H1 (cell line): Measurements from ENCODE around the gene STEAP3. TPM values are rescaled to one million over a fixed set of nuclear protein-coding genes. Genes with fewer than 3 reads are reported as not detected.

Experiments
- ATF2 ChIP-seq: IDR thresholded peaks from 2 replicates; pipeline ENCODE4 v1.6.1; 2012; ENCODE audit warnings: low read length, inconsistent platforms
- CHD1 ChIP-seq: IDR thresholded peaks from 2 replicates; pipeline ENCODE4 v1.6.1; 2012; ENCODE audit warnings: low read depth, low read length, improper control_type of control experiment
- CTBP2 ChIP-seq: IDR thresholded peaks from 2 replicates; pipeline ENCODE4 v1.7.0; 2011; ENCODE audit warnings: borderline replicate concordance, mild to moderate bottlenecking, moderate library complexity, mixed read lengths, low read length; ENCODE audit not compliant: insufficient read depth, insufficient read length
- CTCF ChIP-seq, 3 experiments: IDR thresholded peaks; 1 replicate in 2 of 3; 2 replicates in 1 of 3; pipeline versions ENCODE4 v1.5.1 to v1.6.1; 2011; ENCODE audit warnings: low read length in 3 of 3, mild to moderate bottlenecking in 3 of 3, inconsistent platforms in 2 of 3, low read depth in 1 of 3, moderate library complexity in 1 of 3; ENCODE audit not compliant: insufficient read depth in 1 of 3; ENCODE audit errors: control extremely low read depth in 1 of 3
- EP300 ChIP-seq, 2 experiments: IDR thresholded peaks; 1 replicate in 1 of 2; 2 replicates in 1 of 2; pipeline ENCODE4 v1.6.1; 2011 to 2012; ENCODE audit warnings: low read depth in 2 of 2, low read length in 2 of 2, mild to moderate bottlenecking in 2 of 2, borderline replicate concordance in 1 of 2, inconsistent platforms in 1 of 2, moderate library complexity in 1 of 2
- GTF2F1 ChIP-seq: IDR thresholded peaks from 2 replicates; pipeline ENCODE4 v1.6.1; 2012; ENCODE audit warnings: low read depth, low read length, improper control_type of control experiment, borderline replicate concordance
- HDAC2 ChIP-seq, 2 experiments: fragments of 300-600 bp in 1 of 2; sonication (generic) in 1 of 2; IDR thresholded peaks; 2 replicates each; pipeline ENCODE4 v1.6.1; 2011 to 2012; ENCODE audit warnings: low read depth in 2 of 2, low read length in 2 of 2, mild to moderate bottlenecking in 2 of 2, moderate library complexity in 2 of 2, borderline replicate concordance in 1 of 2, inconsistent platforms in 1 of 2
- JUN ChIP-seq: IDR thresholded peaks from 2 replicates; pipeline ENCODE4 v1.6.1; 2011; ENCODE audit warnings: low read depth, mild to moderate bottlenecking, improper control_type of control experiment, low read length
- KDM1A ChIP-seq: fragments of 200-600, 300-600 bp; sonication (generic); IDR thresholded peaks from 2 replicates; pipeline ENCODE4 v1.7.1; 2016; ENCODE audit warnings: mild to moderate bottlenecking, low read length, borderline replicate concordance
- KDM4A ChIP-seq: IDR thresholded peaks from one replicate; pipeline ENCODE4 v1.7.1; 2012; ENCODE audit warnings: low read depth, mild to moderate bottlenecking, moderate library complexity, low read length, inconsistent platforms; ENCODE audit not compliant: severe bottlenecking
- NANOG ChIP-seq: IDR thresholded peaks from 2 replicates; pipeline ENCODE4 v1.6.1; 2011; ENCODE audit warnings: low read length, low read depth, mild to moderate bottlenecking, inconsistent platforms; ENCODE audit not compliant: insufficient read depth, poor library complexity, severe bottlenecking
- RAD21 ChIP-seq, 2 experiments: IDR thresholded peaks in 1 of 2; conservative IDR thresholded peaks in 1 of 2; 2 replicates each; pipeline ENCODE4 v1.6.1; 2011; ENCODE audit warnings: low read depth in 2 of 2, low read length in 2 of 2, improper control_type of control experiment in 1 of 2, inconsistent platforms in 1 of 2, mild to moderate bottlenecking in 1 of 2, moderate library complexity in 1 of 2
- SIN3A ChIP-seq, 2 experiments: IDR thresholded peaks in 1 of 2; conservative IDR thresholded peaks in 1 of 2; 2 replicates each; pipeline ENCODE4 v1.6.1; 2011 to 2012; ENCODE audit warnings: low read length in 2 of 2, improper control_type of control experiment in 1 of 2, low read depth in 1 of 2, mild to moderate bottlenecking in 1 of 2
- SIRT6 ChIP-seq: IDR thresholded peaks from one replicate; pipeline ENCODE4 v1.7.1; 2012; ENCODE audit warnings: low read length, inconsistent platforms
- polyA plus RNA-seq, 7 experiments: library from polyadenylated mRNA; depleted of rRNA in 3 of 7; stranded (reverse) in 5 of 7; unstranded in 2 of 7; fragments of >200 nt in 5 of 7; fragments of 200-250 nt in 2 of 7; gene quantifications; 1 replicate in 5 of 7; 2 replicates in 1 of 7; 4 replicates in 1 of 7; pipeline versions ENCODE4 v1.2.1 to v1.2.3, GENCODE V29; 2011 to 2013; ENCODE audit warnings: missing spikeins in 2 of 7, mixed read lengths in 2 of 7
- total RNA-seq: library from RNA; stranded (reverse); fragmentation: NEBNext Ultra II Directional; extraction: Animal tissue kit (Norgen Biotek cat#: 25700); gene quantifications from 2 replicates; pipeline ENCODE4 v1.2.1, GENCODE V29; 2021

The STEAP3 gene
- total and polyA plus RNA-seq, 2 of the 8 experiments (the other 6 are each of a cell fraction or from before 2014, with no cell fraction given) = 21.7 to 27.9 TPM

- peak; percentile 82 to 99 (median 98) for TF ChIP-seq CTCF (IDR thresholded peaks at IDR 0.05; ENCODE audit: control extremely low read depth in 1 of 3, insufficient read depth in 1 of 3, low read depth in 1 of 3, low read length in 3 of 3)
- TF ChIP-seq NANOG = no peak
- TF ChIP-seq CHD1 = no peak
- no peak for TF ChIP-seq KDM4A
- TF ChIP-seq CTBP2 = no peak
- TF ChIP-seq KDM1A = no peak
- no peak for TF ChIP-seq ATF2
- no peak for TF ChIP-seq HDAC2 (IDR thresholded peaks at IDR 0.05; ENCODE audit: borderline replicate concordance in 1 of 2, low read depth in 2 of 2, low read length in 2 of 2)
- 0 out of 4 replicates have a peak, but pooled peaks of 1 of the 2 experiments have one; percentile 44 for TF ChIP-seq SIN3A (conservative IDR thresholded peaks at IDR 0.05 in 1 of 2, IDR thresholded peaks at IDR 0.05 in 1 of 2; ENCODE audit: low read depth in 1 of 2, low read length in 2 of 2)
- TF ChIP-seq EP300 (IDR thresholded peaks at IDR 0.05; ENCODE audit: borderline replicate concordance in 1 of 2, low read depth in 2 of 2, low read length in 2 of 2) = no peak
- peak; percentile 87 to 89 for TF ChIP-seq RAD21 (IDR thresholded peaks at IDR 0.05 in 1 of 2, conservative IDR thresholded peaks at IDR 0.05 in 1 of 2; ENCODE audit: low read depth in 2 of 2, low read length in 2 of 2)
- no peak for TF ChIP-seq GTF2F1
- TF ChIP-seq JUN = no peak
- TF ChIP-seq SIRT6 = no peak
Measured at GRCh38 chr2:119264781-119265692, 41.4 kb downstream of the STEAP3 start (continued).
